ENCODE data around the gene COMMD4.
"Not testable (repeated sequence)": the region's sequence is repeated elsewhere in the genome, so short reads cannot be mapped to it uniquely, and the experiment has no call there.

The COMMD4 gene

DNA sequence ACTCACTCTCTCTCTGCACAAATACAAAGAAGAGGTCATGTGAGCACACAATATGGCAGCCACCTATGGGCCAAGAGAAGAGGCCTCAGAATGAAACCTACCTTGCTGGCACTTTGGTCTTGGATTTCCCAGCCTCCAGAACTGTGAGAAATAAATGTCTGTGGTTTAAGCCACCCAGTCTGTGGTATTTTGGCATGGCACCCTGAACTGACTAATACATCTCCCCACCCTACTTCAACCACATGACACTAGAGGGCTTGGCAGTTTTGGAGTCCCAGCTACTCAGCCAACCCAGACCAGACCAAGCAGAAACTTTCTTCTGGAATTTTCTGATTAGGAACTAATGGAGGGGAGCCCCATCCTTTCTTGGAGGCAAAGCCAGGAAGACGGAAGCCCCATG is 23.3 kb upstream of the COMMD4 start:
- DNase-seq; H3K27ac ChIP-seq (ENCODE audit: insufficient read depth, low read length, poor library complexity, severe bottlenecking); H3K27me3 ChIP-seq (replicated peaks; ENCODE audit: control insufficient read depth, insufficient read depth, low read length, poor library complexity, severe bottlenecking): not testable (repeated sequence)

DNA sequence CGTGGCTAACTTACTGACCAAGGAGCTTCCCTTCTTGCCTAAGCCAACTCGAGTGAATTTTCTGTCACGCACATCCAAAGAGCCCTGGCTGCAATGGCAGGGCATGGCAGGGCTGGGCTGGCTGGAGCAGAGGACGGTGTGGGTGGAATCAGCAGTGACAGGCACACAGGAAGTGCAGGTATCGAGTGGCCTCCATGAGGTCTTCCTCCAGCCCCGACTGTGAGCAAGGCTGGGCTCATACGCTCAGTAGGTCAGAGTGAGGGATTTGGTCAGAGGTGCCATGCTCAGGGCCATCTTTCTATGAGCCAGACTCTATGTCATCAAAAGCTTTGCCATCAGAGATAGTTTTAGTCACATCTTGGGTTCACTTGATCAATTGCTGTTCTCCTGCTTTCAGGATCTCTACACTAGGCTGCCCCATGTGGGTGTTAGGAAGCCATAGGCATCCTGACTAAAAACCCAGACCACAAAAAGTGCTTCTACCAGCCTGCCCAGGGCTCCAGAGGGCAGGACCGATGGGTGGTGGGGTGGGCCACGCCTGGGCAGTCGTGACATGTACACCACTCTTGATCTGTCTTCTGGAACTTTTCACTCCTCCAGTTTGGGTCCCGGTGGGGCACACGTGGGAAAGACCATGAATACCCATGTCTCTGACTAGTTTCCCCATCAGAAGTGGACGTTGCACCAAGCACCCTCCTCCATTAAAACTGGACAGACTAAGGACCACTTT is 22.6 kb upstream of the COMMD4 start:
- no peak for DNase-seq
- Histone ChIP-seq H3K27ac (ENCODE audit: insufficient read depth, low read length, poor library complexity, severe bottlenecking) (no peak overlapping the region), H3K9me3 (ENCODE audit: control insufficient read depth, low read length) (no peaks in the 10 kb centered on the region), H3K27me3 (replicated peaks; ENCODE audit: control insufficient read depth, insufficient read depth, low read length, poor library complexity, severe bottlenecking) (no peaks in the 10 kb centered on the region), H3K4me1 (ENCODE audit: control insufficient read depth, insufficient read depth, low read length, poor library complexity, severe bottlenecking) (no peaks in the 10 kb centered on the region), H3K4me3 (ENCODE audit: insufficient read depth, low read depth, low read length, poor library complexity, severe bottlenecking) (no peak overlapping the region), H3K36me3 (ENCODE audit: control insufficient read depth, insufficient read depth, low read length) (no peaks in the 10 kb centered on the region)

More for the DNA sequence above, 23.3 kb upstream of the COMMD4 start:
- H3K4me3 ChIP-seq (ENCODE audit: insufficient read depth, low read depth, low read length, poor library complexity, severe bottlenecking); H3K4me1 ChIP-seq (ENCODE audit: control insufficient read depth, insufficient read depth, low read length, poor library complexity, severe bottlenecking); H3K36me3 ChIP-seq (ENCODE audit: control insufficient read depth, insufficient read depth, low read length); H3K9me3 ChIP-seq (ENCODE audit: control insufficient read depth, low read length): not testable (repeated sequence)

GRCh38 chr15:75314552-75315290 is 21.1 kb upstream of the COMMD4 start:
- no peak for DNase-seq
- H3K27me3 ChIP-seq (replicated peaks; ENCODE audit: control insufficient read depth, insufficient read depth, low read length, poor library complexity, severe bottlenecking): no peaks in the 10 kb centered on the region
- H3K4me1 ChIP-seq (ENCODE audit: control insufficient read depth, insufficient read depth, low read length, poor library complexity, severe bottlenecking): no peaks in the 10 kb centered on the region
- H3K9me3 ChIP-seq (ENCODE audit: control insufficient read depth, low read length): no peaks in the 10 kb centered on the region
- no peak overlapping the region for H3K4me3 ChIP-seq (ENCODE audit: insufficient read depth, low read depth, low read length, poor library complexity, severe bottlenecking)
- no peaks in the 10 kb centered on the region for H3K36me3 ChIP-seq (ENCODE audit: control insufficient read depth, insufficient read depth, low read length)
- H3K27ac ChIP-seq (ENCODE audit: insufficient read depth, low read length, poor library complexity, severe bottlenecking): no peak overlapping the region

DNA sequence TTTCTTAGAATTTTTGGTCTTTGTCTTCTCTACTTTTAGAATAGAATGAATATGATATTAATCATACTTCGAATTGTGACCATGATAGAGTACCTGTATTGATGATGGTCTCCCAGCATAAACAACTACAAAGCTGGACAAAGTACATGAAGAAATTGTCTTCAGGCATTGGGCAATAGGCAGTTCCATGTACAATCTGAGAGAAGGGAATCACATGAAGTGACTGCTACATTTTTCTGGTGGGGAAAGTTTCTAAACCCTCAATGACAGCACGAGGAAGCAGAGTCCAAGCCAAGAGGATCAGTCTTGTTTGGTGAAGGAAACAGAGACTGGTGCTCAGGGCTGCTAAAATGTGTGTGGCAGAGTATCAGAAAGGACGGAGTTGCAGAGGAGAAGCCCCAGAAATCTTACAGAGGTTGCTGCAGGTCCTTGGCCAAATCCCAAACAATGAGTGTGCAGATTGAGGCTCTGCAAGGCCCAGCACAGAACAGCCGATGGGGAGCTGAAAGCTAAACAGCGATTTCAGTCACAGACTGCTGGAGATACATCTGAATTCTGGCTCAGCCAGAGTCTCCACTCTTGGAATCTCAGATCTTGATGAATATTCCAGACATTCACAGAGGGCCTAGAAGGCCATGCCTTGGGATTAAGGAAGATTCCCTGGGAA is 16.5 kb upstream of the COMMD4 start:
- H3K27me3 ChIP-seq (replicated peaks; ENCODE audit: control insufficient read depth, insufficient read depth, low read length, poor library complexity, severe bottlenecking); H3K4me3 ChIP-seq (ENCODE audit: insufficient read depth, low read depth, low read length, poor library complexity, severe bottlenecking); H3K27ac ChIP-seq (ENCODE audit: insufficient read depth, low read length, poor library complexity, severe bottlenecking); H3K4me1 ChIP-seq (ENCODE audit: control insufficient read depth, insufficient read depth, low read length, poor library complexity, severe bottlenecking); H3K36me3 ChIP-seq (ENCODE audit: control insufficient read depth, insufficient read depth, low read length); DNase-seq; H3K9me3 ChIP-seq (ENCODE audit: control insufficient read depth, low read length): not testable (repeated sequence)

DNA sequence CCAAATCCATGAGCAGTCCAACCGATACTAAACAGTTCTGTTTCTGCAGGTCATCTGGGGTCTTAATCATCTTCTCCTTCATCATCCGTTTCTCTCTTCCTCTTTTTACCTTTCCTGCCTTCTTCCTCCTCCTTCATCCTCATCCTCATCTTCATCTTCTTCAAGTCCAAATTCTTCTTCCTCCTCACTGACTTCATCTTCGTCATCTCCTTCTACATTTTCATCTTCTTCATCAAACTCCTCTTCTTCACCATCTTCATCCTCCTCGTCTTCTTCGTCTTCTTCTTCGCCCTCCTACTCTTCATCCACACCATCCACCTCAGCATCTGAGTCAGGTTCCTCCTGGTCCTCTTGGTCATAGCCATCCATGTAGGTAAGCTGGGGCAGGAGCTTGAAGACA is 14.2 kb upstream of the COMMD4 start:
- Histone ChIP-seq H3K4me3 (ENCODE audit: insufficient read depth, low read depth, low read length, poor library complexity, severe bottlenecking) (no peak overlapping the region), H3K27me3 (replicated peaks; ENCODE audit: control insufficient read depth, insufficient read depth, low read length, poor library complexity, severe bottlenecking) (no peaks in the 10 kb centered on the region), H3K36me3 (ENCODE audit: control insufficient read depth, insufficient read depth, low read length) (no peaks in the 10 kb centered on the region), H3K4me1 (ENCODE audit: control insufficient read depth, insufficient read depth, low read length, poor library complexity, severe bottlenecking) (no peaks in the 10 kb centered on the region), H3K27ac (ENCODE audit: insufficient read depth, low read length, poor library complexity, severe bottlenecking) (no peak overlapping the region), H3K9me3 (ENCODE audit: control insufficient read depth, low read length) (no peaks in the 10 kb centered on the region)
- no peak for DNase-seq

- H3K4me3 ChIP-seq (ENCODE audit: insufficient read depth, low read depth, low read length, poor library complexity, severe bottlenecking): no peak overlapping the region
- no peaks in the 10 kb centered on the region for H3K36me3 ChIP-seq (ENCODE audit: control insufficient read depth, insufficient read depth, low read length)
- no peak for DNase-seq
- no peak overlapping the region for H3K27ac ChIP-seq (ENCODE audit: insufficient read depth, low read length, poor library complexity, severe bottlenecking)
- no peaks in the 10 kb centered on the region for H3K4me1 ChIP-seq (ENCODE audit: control insufficient read depth, insufficient read depth, low read length, poor library complexity, severe bottlenecking)
- H3K27me3 ChIP-seq (replicated peaks; ENCODE audit: control insufficient read depth, insufficient read depth, low read length, poor library complexity, severe bottlenecking): no peaks in the 10 kb centered on the region
- H3K9me3 ChIP-seq (ENCODE audit: control insufficient read depth, low read length): no peaks in the 10 kb centered on the region
Measured at GRCh38 chr15:75325922-75326321, 9.9 kb upstream of the COMMD4 start.

GRCh38 chr15:75327005-75327404 is 8.9 kb upstream of the COMMD4 start:
- H3K4me1 ChIP-seq (ENCODE audit: control insufficient read depth, insufficient read depth, low read length, poor library complexity, severe bottlenecking): no peaks in the 10 kb centered on the region
- no peak for DNase-seq
- no peaks in the 10 kb centered on the region for H3K9me3 ChIP-seq (ENCODE audit: control insufficient read depth, low read length)
- no peak overlapping the region for H3K27ac ChIP-seq (ENCODE audit: insufficient read depth, low read length, poor library complexity, severe bottlenecking)
- H3K4me3 ChIP-seq (ENCODE audit: insufficient read depth, low read depth, low read length, poor library complexity, severe bottlenecking): no peak overlapping the region
- H3K36me3 ChIP-seq (ENCODE audit: control insufficient read depth, insufficient read depth, low read length): no peaks in the 10 kb centered on the region
- H3K27me3 ChIP-seq (replicated peaks; ENCODE audit: control insufficient read depth, insufficient read depth, low read length, poor library complexity, severe bottlenecking): no peaks in the 10 kb centered on the region

DNA sequence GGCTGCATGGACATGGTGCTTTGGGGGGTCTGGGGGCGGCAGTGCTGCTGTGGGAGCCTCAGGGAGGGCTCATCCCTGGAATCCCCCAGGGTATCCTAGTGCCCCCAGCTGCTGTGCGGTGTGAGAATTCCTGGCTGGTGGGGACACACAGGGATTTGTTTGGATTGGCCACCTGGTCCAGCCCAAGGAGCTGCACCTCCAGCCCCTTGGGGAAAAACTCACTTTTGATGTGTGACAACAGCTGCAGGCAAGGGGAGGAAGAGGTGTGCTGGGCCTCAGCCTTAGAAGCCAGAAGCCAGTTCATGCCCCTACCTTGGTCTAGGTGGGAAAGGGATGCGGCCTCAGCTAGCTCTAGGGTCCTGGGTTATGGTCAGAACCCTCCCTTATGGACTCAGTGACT is 8.4 kb upstream of the COMMD4 start:
- no peaks in the 10 kb centered on the region for H3K9me3 ChIP-seq (ENCODE audit: control insufficient read depth, low read length)
- no peaks in the 10 kb centered on the region for H3K27me3 ChIP-seq (replicated peaks; ENCODE audit: control insufficient read depth, insufficient read depth, low read length, poor library complexity, severe bottlenecking)
- H3K27ac ChIP-seq (ENCODE audit: insufficient read depth, low read length, poor library complexity, severe bottlenecking): no peak overlapping the region
- DNase-seq: no peak
- no peak overlapping the region for H3K4me3 ChIP-seq (ENCODE audit: insufficient read depth, low read depth, low read length, poor library complexity, severe bottlenecking)
- no peaks in the 10 kb centered on the region for H3K4me1 ChIP-seq (ENCODE audit: control insufficient read depth, insufficient read depth, low read length, poor library complexity, severe bottlenecking)
- no peaks in the 10 kb centered on the region for H3K36me3 ChIP-seq (ENCODE audit: control insufficient read depth, insufficient read depth, low read length)

DNA sequence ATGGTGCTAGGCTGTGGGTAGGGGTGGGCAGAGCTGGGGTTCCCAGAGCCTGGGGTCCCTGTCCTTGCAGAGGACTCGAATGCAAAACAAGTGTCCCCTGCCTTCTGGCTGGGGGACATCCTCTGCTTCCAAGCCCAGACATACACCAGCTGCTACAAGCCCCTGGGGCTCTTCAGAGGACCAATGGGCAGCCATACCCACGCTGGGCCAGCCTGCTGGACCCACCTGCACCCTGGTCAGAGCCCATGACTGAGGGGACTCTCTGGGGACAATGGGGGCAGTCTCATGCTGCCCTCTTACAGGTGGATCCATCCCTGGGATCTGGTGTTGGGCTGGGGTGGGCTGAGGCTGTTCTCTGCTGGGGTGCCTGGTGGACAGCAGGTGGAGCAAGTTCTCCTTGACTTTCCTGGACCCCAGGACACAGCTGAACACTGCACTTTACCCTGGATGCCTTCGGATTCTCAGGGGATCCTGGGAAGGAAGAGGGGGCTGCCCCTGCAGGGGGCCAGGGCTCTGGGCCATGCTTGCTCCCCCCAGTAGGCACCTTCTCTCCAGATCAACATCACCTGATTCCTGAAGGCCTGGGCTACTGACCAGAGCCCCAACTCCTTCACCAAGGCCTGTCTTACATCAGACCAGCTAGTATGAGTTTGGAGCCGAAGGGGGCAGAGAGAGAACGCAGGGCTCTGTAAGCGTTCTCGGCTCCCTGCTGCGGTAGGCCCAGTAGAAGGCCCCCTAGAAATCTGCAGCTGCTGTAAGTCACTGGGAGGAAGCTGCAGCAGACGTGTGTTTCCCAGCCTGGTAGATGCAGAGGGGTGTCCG is 7.2 kb upstream of the COMMD4 start:
- H3K4me3 ChIP-seq (ENCODE audit: insufficient read depth, low read depth, low read length, poor library complexity, severe bottlenecking): no peak overlapping the region
- DNase-seq: no peak
- no peaks in the 10 kb centered on the region for H3K9me3 ChIP-seq (ENCODE audit: control insufficient read depth, low read length)
- H3K36me3 ChIP-seq (ENCODE audit: control insufficient read depth, insufficient read depth, low read length): no peaks in the 10 kb centered on the region
- no peaks in the 10 kb centered on the region for H3K4me1 ChIP-seq (ENCODE audit: control insufficient read depth, insufficient read depth, low read length, poor library complexity, severe bottlenecking)
- no peak overlapping the region for H3K27ac ChIP-seq (ENCODE audit: insufficient read depth, low read length, poor library complexity, severe bottlenecking)
- no peaks in the 10 kb centered on the region for H3K27me3 ChIP-seq (replicated peaks; ENCODE audit: control insufficient read depth, insufficient read depth, low read length, poor library complexity, severe bottlenecking)
